Prostate gland (tissue), 2 donors: ENCODE data around the gene EHBP1. TPM values are rescaled to one million over a fixed set of nuclear protein-coding genes. Genes with fewer than 3 reads are reported as not detected.

Source experiments
- DNase-seq: peaks from one replicate; pipeline ENCODE4 v3.0.0-alpha.2; 2019; ENCODE audit warnings: low spot score
- H3K27ac ChIP-seq, 2 donors: fragments of 200-600 bp; sonication (generic); 2 replicates each; pipeline ENCODE4 v1.5.1; 2017 to 2019
- H3K27me3 ChIP-seq: fragments of 200-600 bp; sonication (generic); replicated peaks from 2 replicates; pipeline ENCODE4 v1.5.1; 2019; ENCODE audit not compliant: insufficient read depth
- H3K36me3 ChIP-seq, 2 donors: fragments of 200-600 bp; sonication (generic); 1 replicate in 1 of 2; 2 replicates in 1 of 2; pipeline versions ENCODE4 v1.5.1 to v1.8.1; 2017 to 2019
- H3K4me1 ChIP-seq: fragments of 200-600 bp; sonication (generic); replicated peaks from 2 replicates; pipeline ENCODE4 v1.5.1; 2019
- H3K4me3 ChIP-seq, 2 donors: fragments of 200-600 bp; sonication (generic); 2 replicates each; pipeline ENCODE4 v1.5.1; 2017 to 2019
- H3K9me3 ChIP-seq: fragments of 200-600 bp; sonication (generic); 2 replicates; pipeline ENCODE4 v1.5.1; 2017
- CTCF ChIP-seq, 4 experiments: fragments of 200-600 bp in 2 of 4; fragments of 450-650 bp in 2 of 4; sonication (generic) in 2 of 4; IDR thresholded peaks; 1 replicate in 3 of 4; 2 replicates in 1 of 4; pipeline ENCODE4 v1.5.1; 2016 to 2019; ENCODE audit warnings: antibody characterized with exemption in 4 of 4, mild to moderate bottlenecking in 2 of 4, moderate library complexity in 2 of 4
- POLR2A ChIP-seq: fragments of 450-650 bp; IDR thresholded peaks from one replicate; pipeline ENCODE4 v1.6.1; 2016; ENCODE audit warnings: antibody characterized with exemption, mild to moderate bottlenecking
- POLR2AphosphoS5 ChIP-seq: sonication (generic); formaldehyde crosslinking; IDR thresholded peaks from one replicate; pipeline ENCODE4 v1.6.1; 2017; ENCODE audit warnings: antibody characterized with exemption
- WGBS: methylation state at CpG from one replicate; pipeline ENCODE4 v1.1.5; 2018; 5-methylcytosine and 5-hydroxymethylcytosine counted together
- intact Hi-C: fragments of 100-400 bp; cut with DNase I; formaldehyde crosslinking; loops from one replicate; pipeline ENCODE4 v1.14.2; 2022
- total RNA-seq, 2 donors: library from RNA; depleted of rRNA; stranded (reverse); fragments of >200 nt; gene quantifications; one replicate each; pipeline ENCODE4 v1.1.0, GENCODE V29; 2016

EHBP1 gene
- total RNA-seq, 2 donors from 2014 or later = 26.5 to 30.3 TPM

- intact Hi-C loops = no loop called here
- no peaks in the 10 kb centered on the region for H3K9me3 ChIP-seq
- no peaks in the 10 kb centered on the region for H3K36me3 ChIP-seq
- no peaks in the 10 kb centered on the region for H3K27me3 ChIP-seq
- no peak for TF ChIP-seq POLR2AphosphoS5
- no peak overlapping the region for H3K27ac ChIP-seq
- no peak overlapping the region for H3K4me3 ChIP-seq
- H3K4me1 ChIP-seq = no peaks in the 10 kb centered on the region
- WGBS = 86% methylated on average over 5 of the region's 5 CpGs
- DNase-seq = no peak
Observed at GRCh38 chr2:62939735-62940491, 234.4 kb downstream of the EHBP1 start.

- H3K27ac ChIP-seq = no peak overlapping the region
- H3K27me3 ChIP-seq = no peaks in the 10 kb centered on the region
- H3K36me3 ChIP-seq = no peaks in the 10 kb centered on the region
- H3K4me1 ChIP-seq = no peaks in the 10 kb centered on the region
- DNase-seq = no peak
- WGBS = 67% methylated on average over 2 of the region's 2 CpGs
- H3K9me3 ChIP-seq = no peaks in the 10 kb centered on the region
- no peak overlapping the region for H3K4me3 ChIP-seq
- intact Hi-C loops = no loop called here
- TF ChIP-seq CTCF (IDR thresholded peaks at IDR 0.05) = no peak
- no peak for TF ChIP-seq POLR2AphosphoS5
- TF ChIP-seq POLR2A = no peak
Observed at GRCh38 chr2:62940697-62941096, 235.2 kb downstream of the EHBP1 start.

- no peaks in the 10 kb centered on the region for H3K9me3 ChIP-seq
- H3K36me3 ChIP-seq = no peaks in the 10 kb centered on the region
- TF ChIP-seq CTCF (IDR thresholded peaks at IDR 0.05) = no peak
- TF ChIP-seq POLR2A = no peak
- TF ChIP-seq POLR2AphosphoS5 = no peak
- no peak overlapping the region for H3K4me3 ChIP-seq
- no peaks in the 10 kb centered on the region for H3K27me3 ChIP-seq
- H3K4me1 ChIP-seq = no peaks in the 10 kb centered on the region
- WGBS = 75% methylated on average over 2 of the region's 2 CpGs
- DNase-seq = no peak
- intact Hi-C loops = no loop called here
- no peak overlapping the region for H3K27ac ChIP-seq
Observed at GRCh38 chr2:62941413-62941812, 235.9 kb downstream of the EHBP1 start.

- H3K27ac ChIP-seq = no peak overlapping the region
- TF ChIP-seq CTCF (IDR thresholded peaks at IDR 0.05) (no peak), POLR2A (no peak), POLR2AphosphoS5 (no peak)
- H3K4me1 ChIP-seq = no peaks in the 10 kb centered on the region
- H3K4me3 ChIP-seq = no peak overlapping the region
- H3K27me3 ChIP-seq = no peaks in the 10 kb centered on the region
- no peak for DNase-seq
- no peaks in the 10 kb centered on the region for H3K9me3 ChIP-seq
- H3K36me3 ChIP-seq = no peaks in the 10 kb centered on the region
- intact Hi-C loops = no loop called here
- 100% methylated on average over 2 of the region's 2 CpGs for WGBS
Observed at GRCh38 chr2:62944362-62944761, 238.8 kb downstream of the EHBP1 start.

GRCh38 chr2:62947403-62947802 lies 241.9 kb downstream of the EHBP1 start:
- Histone ChIP-seq H3K4me3 (no peak overlapping the region), H3K27me3 (no peaks in the 10 kb centered on the region), H3K36me3 (no peaks in the 10 kb centered on the region), H3K27ac (no peak overlapping the region), H3K4me1 (no peaks in the 10 kb centered on the region), H3K9me3 (no peaks in the 10 kb centered on the region)
- no peak for DNase-seq
- intact Hi-C loops = no loop called here
- WGBS = 57% methylated on average over 1 of the region's 1 CpG
- TF ChIP-seq POLR2A (no peak), CTCF (IDR thresholded peaks at IDR 0.05) (no peak), POLR2AphosphoS5 (no peak)
